Endodermal cell (in vitro differentiated cells): ENCODE data around the gene NOL9. TPM values are rescaled to one million over a fixed set of nuclear protein-coding genes. Genes with fewer than 3 reads are reported as not detected.

Source experiments
- DNase-seq: peaks from one replicate; pipeline ENCODE4 v3.0.0-alpha.2; 2017
- H3K27ac ChIP-seq: 2 replicates; pipeline ENCODE4 v1.5.1; 2013; ENCODE audit warnings: mild to moderate bottlenecking, low read depth, low read length, moderate library complexity
- H3K27me3 ChIP-seq: 2 replicates; pipeline ENCODE4 v1.6.1; 2013; ENCODE audit warnings: mild to moderate bottlenecking, low read length, moderate library complexity; ENCODE audit not compliant: insufficient read depth, control insufficient read depth, poor library complexity, severe bottlenecking
- H3K36me3 ChIP-seq: 2 replicates; pipeline ENCODE4 v1.7.0; 2013; ENCODE audit warnings: mild to moderate bottlenecking, low read length, moderate library complexity; ENCODE audit not compliant: control insufficient read depth, insufficient read depth
- H3K4me1 ChIP-seq: one replicate; pipeline ENCODE4 v1.7.0; 2013; ENCODE audit warnings: low read length; ENCODE audit not compliant: control insufficient read depth, insufficient read depth
- H3K4me3 ChIP-seq: 2 replicates; pipeline ENCODE4 v1.5.1; 2013; ENCODE audit warnings: mild to moderate bottlenecking, low read length, moderate library complexity
- H3K9ac ChIP-seq: 2 replicates; pipeline ENCODE4 v1.6.1; 2013; ENCODE audit warnings: mild to moderate bottlenecking, low read length, moderate library complexity; ENCODE audit not compliant: poor library complexity, severe bottlenecking; ENCODE audit errors: extremely low read depth
- H3K9me3 ChIP-seq: 2 replicates; pipeline ENCODE4 v1.6.1; 2013; ENCODE audit warnings: mild to moderate bottlenecking, low read length, moderate library complexity; ENCODE audit not compliant: control insufficient read depth
- H3K27ac Mint-ChIP-seq: 2 replicates; pipeline ENCODE4 v1.8.0; 2020; ENCODE audit warnings: mixed read lengths
- H3K27me3 Mint-ChIP-seq: 2 replicates; pipeline ENCODE4 v1.8.0; 2021; ENCODE audit warnings: mild to moderate bottlenecking, mixed read lengths; ENCODE audit not compliant: insufficient read depth
- H3K36me3 Mint-ChIP-seq: 2 replicates; pipeline ENCODE4 v1.8.0; 2020; ENCODE audit warnings: low read depth, mixed read lengths
- H3K4me1 Mint-ChIP-seq: 2 replicates; pipeline ENCODE4 v1.8.0; 2020; ENCODE audit warnings: mixed read lengths
- H3K4me3 Mint-ChIP-seq: 2 replicates; pipeline ENCODE4 v1.8.0; 2020; ENCODE audit warnings: mild to moderate bottlenecking, moderate library complexity, mixed read lengths
- H3K9me3 Mint-ChIP-seq: 2 replicates; pipeline ENCODE4 v1.8.0; 2020; ENCODE audit warnings: mild to moderate bottlenecking, mixed read lengths
- CTCF ChIP-seq: fragments of 200-600 bp; sonication (generic); conservative IDR thresholded peaks from 2 replicates; pipeline ENCODE4 v1.5.0; 2021; ENCODE audit warnings: antibody characterized with exemption, mild to moderate bottlenecking
- WGBS, 2 experiments: methylation state at CpG; one replicate each; pipeline versions ENCODE4 v1.1.5 to v1.1.7; 2013; ENCODE audit warnings: missing lambda C conversion rate in 2 of 2, mixed read lengths in 1 of 2; ENCODE audit not compliant: insufficient coverage in 1 of 2, insufficient read length in 1 of 2; 5-methylcytosine and 5-hydroxymethylcytosine counted together
- total RNA-seq, 2 donors: library from RNA; stranded (reverse); fragmentation: NEBNext Ultra II Directional in 1 of 2; extraction: Animal tissue kit (Norgen Biotek cat#: 25700) in 1 of 2; gene quantifications; 2 replicates in 1 of 2; 3 replicates in 1 of 2; pipeline ENCODE4 v1.2.1, GENCODE V29; 2021

The NOL9 gene
- total RNA-seq, 2 donors from 2014 or later: 35.0 to 43.9 TPM

GRCh38 chr1:6489799-6490180, 64.5 kb downstream of the NOL9 start:
- H3K4me3 ChIP-seq: peak overlapping the region; percentile 86
- H3K27me3 ChIP-seq: no peaks in the 10 kb centered on the region
- H3K9ac ChIP-seq: no peak overlapping the region
- H3K9me3 ChIP-seq: no peaks in the 10 kb centered on the region
- no peaks in the 10 kb centered on the region for H3K36me3 Mint-ChIP-seq
- H3K27ac ChIP-seq: no peak overlapping the region
- peaks cover 14% of the 10 kb centered on the region for H3K4me1 Mint-ChIP-seq
- no peaks in the 10 kb centered on the region for H3K4me1 ChIP-seq
- DNase-seq: peak; percentile 93
- H3K4me3 Mint-ChIP-seq: peak overlapping the region; percentile 64
- TF ChIP-seq CTCF: peak; percentile 98
- WGBS, 2 experiments: 12 to 21% methylated on average over 12 to 21 of the region's 21 CpGs
- H3K36me3 ChIP-seq: no peaks in the 10 kb centered on the region
- no peak overlapping the region for H3K27ac Mint-ChIP-seq
- no peaks in the 10 kb centered on the region for H3K9me3 Mint-ChIP-seq
- peaks cover 9% of the 10 kb centered on the region for H3K27me3 Mint-ChIP-seq

- no peaks in the 10 kb centered on the region for H3K36me3 Mint-ChIP-seq
- Histone ChIP-seq H3K4me1 (no peaks in the 10 kb centered on the region), H3K27me3 (no peaks in the 10 kb centered on the region), H3K36me3 (no peaks in the 10 kb centered on the region), H3K27ac (no peak overlapping the region), H3K9me3 (no peaks in the 10 kb centered on the region), H3K4me3 (no peak overlapping the region), H3K9ac (no peak overlapping the region)
- peaks cover 11% of the 10 kb centered on the region for H3K27me3 Mint-ChIP-seq
- peaks cover 17% of the 10 kb centered on the region for H3K4me1 Mint-ChIP-seq
- H3K9me3 Mint-ChIP-seq: no peaks in the 10 kb centered on the region
- H3K4me3 Mint-ChIP-seq: no peak overlapping the region
- TF ChIP-seq CTCF: no peak
- no peak for DNase-seq
- H3K27ac Mint-ChIP-seq: no peak overlapping the region
- WGBS, 2 experiments: 86 to 88% methylated on average over 5 to 9 of the region's 9 CpGs
Measured at GRCh38 chr1:6489383-6489765, 64.9 kb downstream of the NOL9 start.

- H3K36me3 ChIP-seq: no peaks in the 10 kb centered on the region
- no peak overlapping the region for H3K4me3 Mint-ChIP-seq
- H3K4me3 ChIP-seq: no peak overlapping the region
- WGBS, 2 experiments: 89 to 92% methylated on average over 3 to 13 of the region's 13 CpGs
- H3K9me3 Mint-ChIP-seq: no peaks in the 10 kb centered on the region
- no peak for DNase-seq
- H3K9ac ChIP-seq: no peak overlapping the region
- TF ChIP-seq CTCF: no peak
- no peaks in the 10 kb centered on the region for H3K36me3 Mint-ChIP-seq
- no peak overlapping the region for H3K27ac Mint-ChIP-seq
- peaks cover 10% of the 10 kb centered on the region for H3K27me3 Mint-ChIP-seq
- no peaks in the 10 kb centered on the region for H3K27me3 ChIP-seq
- no peaks in the 10 kb centered on the region for H3K4me1 ChIP-seq
- no peak overlapping the region for H3K27ac ChIP-seq
- no peaks in the 10 kb centered on the region for H3K9me3 ChIP-seq
- H3K4me1 Mint-ChIP-seq: peaks cover 19% of the 10 kb centered on the region
Measured at GRCh38 chr1:6488602-6489382, 65.5 kb downstream of the NOL9 start.
